Coronary artery (tissue), 2 donors: Measurements from ENCODE around the gene DGUOK.

Experiments
- DNase-seq: peaks from one replicate; pipeline ENCODE4 v3.0.0-alpha.2; 2017; ENCODE audit warnings: low spot score
- H3K27ac ChIP-seq, 2 donors: fragments of 200-600 bp; sonication (generic); one replicate each; pipeline ENCODE4 v1.5.1; 2016 to 2019
- H3K4me3 ChIP-seq: fragments of 200-600 bp; sonication (generic); 2 replicates; pipeline ENCODE4 v1.5.1; 2016; ENCODE audit warnings: mild to moderate bottlenecking, moderate library complexity
- CTCF ChIP-seq: fragments of 200-600 bp; sonication (generic); IDR thresholded peaks from one replicate; pipeline ENCODE4 v1.5.1; 2019; ENCODE audit warnings: antibody characterized with exemption

DGUOK gene

GRCh38 chr2:73984922-73985307 lies 58.2 kb downstream of the DGUOK start:
- no peak for TF ChIP-seq CTCF
- peak overlapping the region in 1 of 2 donors; percentile 77 for H3K27ac ChIP-seq
- H3K4me3 ChIP-seq = peak overlapping the region; percentile 86
- no peak for DNase-seq

DNA sequence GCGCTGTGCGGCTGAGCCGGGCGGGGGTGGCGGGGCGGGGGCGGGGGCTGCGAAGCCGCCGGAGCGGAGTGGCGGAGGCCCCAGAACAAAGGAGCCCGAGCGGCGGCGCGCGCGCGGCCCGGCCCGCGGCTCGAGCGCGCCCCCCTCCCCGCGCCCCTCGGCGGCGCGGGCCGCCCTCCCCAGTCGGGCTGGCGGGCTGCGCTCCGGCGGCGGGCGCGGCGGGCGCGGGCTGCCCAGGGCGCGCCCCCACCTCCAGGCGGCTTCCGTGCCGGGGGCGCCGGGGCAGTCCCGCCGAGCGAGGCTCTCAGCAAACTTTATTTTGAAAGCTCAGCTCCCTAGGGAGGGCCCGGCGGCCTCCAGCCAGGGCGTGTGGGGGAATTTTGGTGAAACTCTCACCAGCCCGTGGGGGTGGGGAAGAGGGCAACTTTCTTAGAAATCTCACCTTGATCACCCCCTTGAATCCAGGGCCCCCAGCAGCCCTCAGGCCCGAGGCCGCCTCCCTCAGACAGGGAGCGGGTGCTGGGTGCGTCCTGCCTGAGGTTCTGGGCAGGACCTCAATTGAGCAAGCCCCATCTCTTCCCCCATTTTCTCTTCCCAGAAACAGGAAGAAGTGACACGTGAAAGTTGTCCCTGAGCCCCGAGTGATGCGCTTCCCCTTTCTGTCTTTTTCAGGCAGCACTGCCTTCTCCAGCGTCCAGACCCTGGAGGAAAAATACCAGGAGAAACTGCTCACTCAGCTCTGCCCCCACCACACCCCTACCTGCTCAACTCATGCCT lies 58.8 kb downstream of the DGUOK start:
- TF ChIP-seq CTCF = no peak
- DNase-seq = no peak
- Histone ChIP-seq H3K27ac (peak overlapping the region in 1 of 2 donors; percentile 77), H3K4me3 (peak overlapping the region; percentile 86)

DNA sequence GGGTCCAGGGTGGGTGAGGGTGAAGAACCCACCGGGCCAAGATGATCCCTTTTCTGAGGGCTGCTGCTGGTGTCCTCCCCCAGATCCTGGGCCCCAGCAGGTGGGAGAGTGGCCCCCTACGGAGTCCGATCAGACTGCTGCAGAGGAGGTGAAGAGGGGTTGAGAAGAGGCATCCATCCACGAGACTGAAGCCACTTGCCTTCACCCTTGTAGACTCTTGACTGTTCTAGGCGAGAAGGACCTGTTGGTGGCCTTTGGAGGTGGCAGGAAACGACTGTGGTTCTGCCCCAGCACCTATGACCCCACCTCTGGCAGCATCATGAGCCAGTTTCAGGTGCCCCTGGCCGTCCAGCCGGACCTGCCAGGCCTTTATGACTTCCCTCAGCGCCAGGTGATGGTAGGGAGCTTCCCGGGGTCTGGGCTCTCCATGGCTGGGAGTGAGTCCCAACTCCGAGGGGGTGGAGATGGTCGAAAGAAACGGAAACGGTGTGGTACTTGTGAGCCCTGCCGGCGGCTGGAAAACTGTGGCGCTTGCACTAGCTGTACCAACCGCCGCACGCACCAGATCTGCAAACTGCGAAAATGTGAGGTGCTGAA lies 59.5 kb downstream of the DGUOK start:
- Histone ChIP-seq H3K27ac (peak overlapping the region in 1 of 2 donors; percentile 77), H3K4me3 (peak overlapping the region; percentile 86)
- no peak for TF ChIP-seq CTCF
- DNase-seq = no peak

DNA sequence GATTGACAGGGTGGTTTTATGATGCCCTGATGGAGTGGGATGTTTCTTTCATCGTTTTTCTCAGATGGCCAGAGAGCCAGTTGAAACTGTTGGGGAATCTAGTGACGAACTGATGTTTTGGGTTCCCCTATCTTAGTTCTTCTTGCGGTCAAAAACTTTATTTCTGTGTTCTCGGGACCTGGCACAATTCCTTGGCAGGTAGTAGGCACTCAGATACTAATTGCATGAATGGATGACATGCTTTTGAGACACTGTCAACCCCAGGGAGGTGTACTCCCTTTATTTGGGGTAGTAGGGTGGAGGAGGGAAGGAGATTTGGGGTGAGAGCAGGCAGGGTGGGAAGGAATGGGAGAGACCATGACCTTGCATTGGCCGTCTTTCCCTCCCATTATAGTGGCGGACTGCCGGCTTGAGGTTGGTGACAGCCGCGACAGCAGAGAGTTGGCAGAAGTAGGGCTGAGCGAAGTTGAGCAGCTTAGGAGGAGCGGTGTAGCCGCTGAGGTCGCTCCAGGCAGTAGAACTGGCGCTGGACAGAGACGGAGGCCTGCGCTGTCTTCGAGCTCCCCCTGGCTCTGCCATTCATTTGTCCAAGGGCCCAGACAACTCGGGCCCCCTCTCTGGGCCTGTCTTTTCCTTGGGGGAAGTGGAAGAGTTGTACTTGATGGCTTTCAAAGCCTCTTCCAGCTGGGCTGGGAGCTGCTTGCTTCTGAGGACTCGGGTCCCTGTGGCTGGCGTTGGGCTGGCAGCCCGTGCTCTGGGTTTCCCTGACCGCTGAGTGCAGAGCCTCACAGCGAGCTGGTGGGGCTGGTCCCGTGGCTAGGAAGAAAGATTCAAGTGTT lies 60.6 kb downstream of the DGUOK start:
- DNase-seq = no peak
- no peak for TF ChIP-seq CTCF
- Histone ChIP-seq H3K4me3 (peak overlapping the region; percentile 86), H3K27ac (no peak overlapping the region)

DNA sequence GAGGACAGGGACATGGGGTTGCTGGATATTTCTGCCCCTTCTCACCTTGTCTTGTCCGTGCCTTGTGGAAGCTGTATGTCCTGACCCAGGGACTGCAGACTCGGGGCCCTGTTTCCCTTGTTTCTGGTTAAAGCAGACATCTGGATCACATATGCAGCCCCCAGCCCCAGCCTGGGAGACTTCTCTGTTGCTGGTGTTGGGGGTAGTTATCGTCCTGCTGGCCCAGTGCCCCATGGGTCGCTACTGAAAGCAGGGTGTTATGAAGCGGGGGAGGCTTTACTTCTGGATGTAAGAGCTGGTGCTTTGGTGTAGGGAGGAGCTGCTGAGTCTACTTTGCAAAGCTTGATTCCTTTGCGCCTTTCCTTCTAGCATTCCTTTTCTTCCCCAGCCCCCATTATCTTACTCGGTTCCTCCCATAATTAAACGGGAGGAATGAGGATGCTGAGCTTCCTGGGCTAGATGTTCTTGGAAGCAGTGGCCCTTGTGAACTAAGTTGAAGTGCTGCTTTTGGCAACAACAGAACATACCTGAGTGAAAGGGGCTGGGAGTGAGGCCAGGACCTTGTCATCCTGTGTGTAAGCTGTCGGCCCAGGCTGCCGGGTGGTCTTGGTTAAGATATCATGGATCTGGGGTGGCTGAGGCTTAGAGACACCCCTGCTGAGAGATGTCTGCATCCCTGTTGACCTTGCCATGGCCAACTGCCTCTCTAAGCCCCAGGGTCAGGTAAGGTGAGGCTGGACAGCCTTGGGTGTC lies 61.4 kb downstream of the DGUOK start:
- no peak for DNase-seq
- Histone ChIP-seq H3K4me3 (peak overlapping the region; percentile 86), H3K27ac (no peak overlapping the region)
- TF ChIP-seq CTCF = no peak

DNA sequence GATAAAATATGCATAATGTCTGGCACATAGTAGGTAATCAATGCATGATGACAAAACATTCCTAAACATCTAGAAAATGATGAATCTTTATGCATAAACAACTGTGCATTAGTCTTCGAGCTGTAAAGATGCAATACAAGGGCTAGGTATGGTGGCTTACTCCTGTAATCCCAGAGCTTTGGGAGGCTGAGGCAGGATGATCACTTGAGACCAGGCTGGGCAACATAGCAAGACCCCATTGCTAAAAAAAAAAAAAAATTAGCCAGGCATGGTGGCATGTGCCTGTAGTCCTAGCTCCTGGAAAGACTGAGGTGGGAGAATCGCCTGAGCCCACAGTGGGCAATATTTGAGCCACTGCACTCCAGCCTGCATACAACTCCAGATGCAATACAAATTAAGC lies 63.3 kb downstream of the DGUOK start:
- no peak for DNase-seq
- Histone ChIP-seq H3K4me3 (no peak overlapping the region), H3K27ac (no peak overlapping the region)
- TF ChIP-seq CTCF = no peak
